GM12878 (cell line): ENCODE measurements around the gene UST. TPM values are rescaled to one million over a fixed set of nuclear protein-coding genes. Genes with fewer than 3 reads are reported as not detected.

Experiments
- ATAC-seq: fragments of 200-7000 bp; cut with Tn5 transposase; 3 replicates; pipeline ENCODE4 v1.9.1; 2020; ENCODE audit warnings: mild to moderate bottlenecking, moderate library complexity
- BruUV-seq: library from RNA; stranded (reverse); fragments of 400-500 nt; replicated peaks from 2 replicates; lab custom pipeline; 2021; lab: Mats Ljungman, UMichigan
- CTCF ChIA-PET: fragments of 300-600 bp; sonication (Branson Sonifier 250); formaldehyde crosslinking; extraction: SDS; loops from one replicate; lab custom pipeline; 2021; ENCODE audit warnings: inconsistent platforms; lab: Yijun Ruan, JAX
- POLR2A ChIA-PET: fragments of 350-600 bp; formaldehyde crosslinking; extraction: SDS; loops from one replicate; lab custom pipeline; 2021; ENCODE audit warnings: inconsistent platforms; lab: Charles Lee
- RAD21 ChIA-PET: fragments of 300-600 bp; sonication (Branson Sonifier 250); formaldehyde crosslinking; loops from one replicate; lab custom pipeline; 2023; ENCODE audit warnings: antibody characterized with exemption; ENCODE audit not compliant: unreplicated experiment; lab: Charles Lee
- SMC1A ChIA-PET: fragments of 300-600 bp; sonication (Branson Sonifier 250); formaldehyde crosslinking; loops from one replicate; lab custom pipeline; 2023; ENCODE audit not compliant: unreplicated experiment, uncharacterized antibody; lab: Charles Lee
- DNase-seq: peaks from one replicate; pipeline ENCODE4 v3.0.0-alpha.2; 2011; ENCODE audit warnings: low read depth, low spot score
- FAIRE-seq: peaks from 3 replicates; lab custom pipeline; 2011; peaks lifted over from hg19 to GRCh38; lab: Jason Lieb, UNC
- H2AFZ ChIP-seq: 2 replicates; pipeline ENCODE4 v1.6.0; 2011; ENCODE audit warnings: low read depth, low read length, control low read depth; ENCODE audit not compliant: control insufficient read depth
- H3K27ac ChIP-seq: 2 replicates; pipeline ENCODE4 v1.5.1; 2011; ENCODE audit warnings: control low read depth; ENCODE audit not compliant: control insufficient read depth, insufficient read depth
- H3K27me3 ChIP-seq, 2 experiments: replicated peaks in 1 of 2; 2 replicates each; pipeline versions ENCODE4 v1.6.0 to v1.6.1; 2011; ENCODE audit warnings: low read length in 1 of 2; ENCODE audit not compliant: control insufficient read depth in 2 of 2, insufficient read depth in 2 of 2
- H3K36me3 ChIP-seq, 2 experiments: 2 replicates each; pipeline ENCODE4 v1.5.1; 2011; ENCODE audit warnings: low read length in 1 of 2; ENCODE audit not compliant: control insufficient read depth in 2 of 2, insufficient read depth in 2 of 2
- H3K4me1 ChIP-seq: 2 replicates; pipeline ENCODE4 v1.6.1; 2011; ENCODE audit warnings: mild to moderate bottlenecking, low read length, moderate library complexity, mixed read lengths; ENCODE audit not compliant: control insufficient read depth, insufficient read depth
- H3K4me2 ChIP-seq: 2 replicates; pipeline ENCODE4 v1.6.0; 2011; ENCODE audit warnings: control low read depth; ENCODE audit not compliant: control insufficient read depth, insufficient read depth
- H3K4me3 ChIP-seq: fragments of 200-600 bp; sonication (generic); 2 replicates; pipeline ENCODE4 v1.5.1; 2016
- H3K79me2 ChIP-seq: 2 replicates; pipeline ENCODE4 v1.6.0; 2011; ENCODE audit warnings: low read length; ENCODE audit not compliant: control insufficient read depth, insufficient read depth
- H3K9ac ChIP-seq: 2 replicates; pipeline ENCODE4 v1.8.0; 2011; ENCODE audit warnings: low read length, control low read depth, mixed read lengths; ENCODE audit not compliant: control insufficient read depth, insufficient read depth
- H3K9me3 ChIP-seq: replicated peaks from 3 replicates; pipeline ENCODE4 v1.5.1; 2011; ENCODE audit warnings: mild to moderate bottlenecking, low read length; ENCODE audit not compliant: control insufficient read depth, insufficient read depth
- H4K20me1 ChIP-seq: 2 replicates; pipeline ENCODE4 v1.6.0; 2011; ENCODE audit not compliant: control insufficient read depth, insufficient read depth
- CREM ChIP-seq: IDR thresholded peaks from 2 replicates; pipeline ENCODE4 v1.6.1; 2014; ENCODE audit warnings: antibody characterized with exemption, low read depth
- HSF1 ChIP-seq: fragments of 150-350 bp; IDR thresholded peaks from 2 replicates; pipeline ENCODE4 v1.6.1; 2014; ENCODE audit warnings: mild to moderate bottlenecking, low read depth, low read length
- KLF5 ChIP-seq: fragments of 450-650 bp; IDR thresholded peaks from 2 replicates; pipeline ENCODE4 v1.6.1; 2014; ENCODE audit warnings: mild to moderate bottlenecking; ENCODE audit not compliant: partially characterized antibody
- LARP7 ChIP-seq: fragments of 450-650 bp; IDR thresholded peaks from 2 replicates; pipeline ENCODE4 v1.6.1; 2017; ENCODE audit warnings: mild to moderate bottlenecking
- PAX8 ChIP-seq: fragments of 450-650 bp; IDR thresholded peaks from 2 replicates; pipeline ENCODE4 v1.6.1; 2017; ENCODE audit warnings: mild to moderate bottlenecking, moderate library complexity
- POLR2AphosphoS5 ChIP-seq: IDR thresholded peaks from 2 replicates; pipeline ENCODE4 v1.6.1; 2011; ENCODE audit warnings: mild to moderate bottlenecking, low read length, inconsistent platforms
- RELB ChIP-seq: fragments of 450-650 bp; IDR thresholded peaks from 2 replicates; pipeline ENCODE4 v1.6.1; 2017; ENCODE audit warnings: low read depth, mild to moderate bottlenecking, moderate library complexity
- ZNF592 ChIP-seq: fragments of 450-650 bp; IDR thresholded peaks from 2 replicates; pipeline ENCODE4 v1.6.1; 2017; ENCODE audit warnings: mild to moderate bottlenecking, moderate library complexity
- WGBS: methylation state at CpG from one replicate; pipeline ENCODE4 v1.1.6; 2016; ENCODE audit warnings: low lambda C conversion rate; ENCODE audit not compliant: insufficient replicate concordance, insufficient coverage; ENCODE audit errors: missing lambda C conversion rate; 5-methylcytosine and 5-hydroxymethylcytosine counted together
- in situ Hi-C: fragments of 300-500 bp; cut with MboI; formaldehyde crosslinking; loops from 9 replicates; pipeline ENCODE4 v1.14.3; 2018; ENCODE audit warnings: mixed read lengths
- intact Hi-C: fragments of 100-400 bp; cut with micrococcal nuclease; formaldehyde crosslinking; loops from one replicate; pipeline ENCODE4 v1.14.2; 2022; ENCODE audit not compliant: unreplicated experiment
- polyA plus RNA-seq, 11 experiments: library from polyadenylated mRNA; depleted of rRNA in 4 of 11; unstranded in 6 of 11; stranded (reverse) in 5 of 11; fragments of >200 nt; fragmentation: Nextera tagmentation in 4 of 11; fragmentation: Illumina TruSeq in 1 of 11; extraction: Ambion mirVana in 4 of 11; extraction: Trizol in 1 of 11; gene quantifications; 1 replicate in 1 of 11; 2 replicates in 10 of 11; pipeline versions ENCODE4 v1.2.1 to v1.2.3, GENCODE V29; 2011 to 2016; ENCODE audit warnings: inconsistent platforms in 2 of 11, missing spikeins in 2 of 11, low read depth in 1 of 11
- total RNA-seq, 4 experiments: library from RNA; depleted of rRNA in 3 of 4; stranded (reverse); fragments of >200 nt in 3 of 4; fragmentation: Illumina TruSeq in 1 of 4; extraction: Trizol in 1 of 4; gene quantifications; 2 replicates each; pipeline versions ENCODE4 v1.2.1 to v1.2.3, GENCODE V29; 2013 to 2021
- TF ChIP-seq, protein P1 (sequence below): fragments of 450-650 bp; IDR thresholded peaks from 2 replicates; pipeline ENCODE4 v1.6.1; 2017; ENCODE audit warnings: mild to moderate bottlenecking, low read depth, inconsistent platforms; ENCODE audit not compliant: poor library complexity, severe bottlenecking

Gene UST
- total and polyA plus RNA-seq, 10 of the 15 experiments (the other 5 are each of a cell fraction or from before 2014, with no cell fraction given) = 0.74 to 43.3 (median 2.2) TPM

DNA sequence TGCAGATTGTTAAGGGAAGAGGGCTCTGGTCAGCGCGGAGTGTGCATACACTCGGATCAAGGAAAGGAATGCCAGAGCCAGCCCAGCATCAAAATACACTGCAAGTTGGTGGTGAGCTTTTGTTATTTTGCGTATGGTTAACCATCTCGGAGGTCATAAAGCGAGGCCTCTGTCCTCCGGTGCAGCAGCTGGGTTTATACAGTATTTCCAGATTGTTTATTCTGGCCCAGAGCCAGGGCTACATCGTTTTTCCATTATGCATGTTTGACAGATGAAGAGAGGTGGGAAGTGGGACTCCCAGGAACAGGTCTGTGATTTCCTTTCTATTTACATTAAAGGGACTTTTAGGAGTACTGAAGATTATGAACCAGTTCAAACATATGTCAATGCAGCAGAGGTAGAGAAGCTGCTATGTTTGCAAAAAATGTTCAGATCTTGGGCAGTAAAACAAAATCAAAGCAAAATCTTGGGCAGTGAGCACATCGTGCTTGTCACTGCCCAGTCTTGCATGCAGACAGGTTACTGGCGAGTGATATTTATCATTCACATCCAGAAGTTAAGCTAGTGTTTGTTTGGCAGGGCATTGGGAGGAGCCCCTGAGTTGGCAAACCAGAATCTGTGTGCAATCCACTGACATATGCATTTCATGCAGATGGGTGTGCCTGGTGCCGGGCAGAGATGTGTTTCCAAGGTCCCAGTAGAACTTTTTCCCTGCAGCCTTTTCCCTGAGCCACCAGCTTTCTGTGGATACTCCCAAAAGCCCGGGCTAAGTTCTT lies 314.3 kb downstream of the UST start (continued):
- no peak for TF ChIP-seq RELB
- TF ChIP-seq, all 136 proteins: peak for 3

DNA sequence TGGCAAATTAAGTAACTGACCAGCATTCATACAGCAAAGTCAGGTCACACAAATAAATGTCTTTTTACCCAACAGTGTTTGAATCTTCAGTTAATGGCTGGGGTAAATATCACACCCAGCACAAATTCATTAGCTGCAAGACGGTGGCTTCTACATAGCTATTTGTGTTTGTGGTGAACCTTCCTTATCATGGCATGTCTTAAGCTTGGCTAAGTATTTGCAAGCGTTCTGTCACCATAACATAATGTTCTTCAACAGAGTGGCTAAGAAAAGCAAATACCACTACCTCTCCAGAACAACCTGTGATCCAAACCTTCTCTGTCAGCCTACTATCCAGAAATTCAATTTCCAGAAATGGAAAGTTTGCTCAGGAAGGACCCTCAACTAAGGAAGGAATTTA lies 315.1 kb downstream of the UST start:
- ChIA-PET CTCF (interaction anchor here (1.3 to 10.5 kb wide), 8 partner anchors 10 to 370 kb away, joined by 3 to 174 read pairs (median 6); no protein-coding TSS in a partner anchor), RAD21 (interaction anchor here (0.9 to 16.8 kb wide), 12 partner anchors 7 to 418 kb away, joined by 3 to 521 read pairs (median 12); no protein-coding TSS in a partner anchor), SMC1A (interaction anchor here (0.8 to 17.7 kb wide), 12 partner anchors 6 to 418 kb away, joined by 3 to 1060 read pairs (median 4); no protein-coding TSS in a partner anchor), POLR2A (interaction anchor here (0.7 to 14.3 kb wide), 10 partner anchors 8 to 413 kb away, joined by 3 to 298 read pairs (median 4); no protein-coding TSS in a partner anchor)
- intact Hi-C loops = no loop called here
- Histone ChIP-seq H3K4me2 (no peak overlapping the region), H3K27ac (peak overlapping the region; percentile 6; the same call in 1 of the 2 replicates), H3K36me3 (no peaks in the 10 kb centered on the region), H2AFZ (no peak overlapping the region), H3K4me3 (no peak overlapping the region), H3K79me2 (no peaks in the 10 kb centered on the region), H3K9me3 (no peaks in the 10 kb centered on the region), H3K9ac (no peak overlapping the region), H3K4me1 (peaks cover 40% of the 10 kb centered on the region), H4K20me1 (no peaks in the 10 kb centered on the region), H3K27me3 (no peaks in the 10 kb centered on the region)
- BruUV-seq = no TSS peak
- DNase-seq (no peak), FAIRE-seq (no peak), ATAC-seq (no peak)
- WGBS = 91% methylated on average over 2 of the region's 2 CpGs
- in situ Hi-C loops = no loop called here
- TF ChIP-seq CREM (no peak), POLR2AphosphoS5 (no peak), ZNF592 (no peak), HSF1 (no peak), LARP7 (no peak), PAX8 (no peak), KLF5 (no peak)
- TF ChIP-seq, protein P1, sequence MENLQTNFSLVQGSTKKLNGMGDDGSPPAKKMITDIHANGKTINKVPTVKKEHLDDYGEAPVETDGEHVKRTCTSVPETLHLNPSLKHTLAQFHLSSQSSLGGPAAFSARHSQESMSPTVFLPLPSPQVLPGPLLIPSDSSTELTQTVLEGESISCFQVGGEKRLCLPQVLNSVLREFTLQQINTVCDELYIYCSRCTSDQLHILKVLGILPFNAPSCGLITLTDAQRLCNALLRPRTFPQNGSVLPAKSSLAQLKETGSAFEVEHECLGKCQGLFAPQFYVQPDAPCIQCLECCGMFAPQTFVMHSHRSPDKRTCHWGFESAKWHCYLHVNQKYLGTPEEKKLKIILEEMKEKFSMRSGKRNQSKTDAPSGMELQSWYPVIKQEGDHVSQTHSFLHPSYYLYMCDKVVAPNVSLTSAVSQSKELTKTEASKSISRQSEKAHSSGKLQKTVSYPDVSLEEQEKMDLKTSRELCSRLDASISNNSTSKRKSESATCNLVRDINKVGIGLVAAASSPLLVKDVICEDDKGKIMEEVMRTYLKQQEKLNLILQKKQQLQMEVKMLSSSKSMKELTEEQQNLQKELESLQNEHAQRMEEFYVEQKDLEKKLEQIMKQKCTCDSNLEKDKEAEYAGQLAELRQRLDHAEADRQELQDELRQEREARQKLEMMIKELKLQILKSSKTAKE = no peak
